KMS-11 (cell line): Measurements from ENCODE around the gene HPDL.
A peak's percentile ranks its signal among the peaks of the same experiment; 100 is the strongest.

ENCODE experiments used
- H2AFZ ChIP-seq: fragments of 200-600 bp; sonication (generic); 2 replicates; pipeline ENCODE4 v1.6.1; 2016; ENCODE audit warnings: antibody characterized with exemption, mixed run types, low read depth
- H3K27ac ChIP-seq: fragments of 200-600 bp; sonication (generic); 2 replicates; pipeline ENCODE4 v1.6.1; 2016; ENCODE audit warnings: mild to moderate bottlenecking, mixed run types
- H3K27me3 ChIP-seq: fragments of 200-600 bp; sonication (generic); 2 replicates; pipeline ENCODE4 v1.6.1; 2017; ENCODE audit warnings: mild to moderate bottlenecking, low read depth, mixed run types, moderate library complexity; ENCODE audit not compliant: insufficient read depth
- H3K36me3 ChIP-seq: fragments of 200-600 bp; sonication (generic); 2 replicates; pipeline ENCODE4 v1.6.1; 2017; ENCODE audit warnings: mild to moderate bottlenecking, mixed run types; ENCODE audit not compliant: insufficient read depth
- H3K4me1 ChIP-seq: fragments of 200-600 bp; sonication (generic); 2 replicates; pipeline ENCODE4 v1.6.1; 2016; ENCODE audit warnings: mild to moderate bottlenecking, low read depth, mixed run types; ENCODE audit not compliant: poor library complexity, severe bottlenecking
- H3K4me2 ChIP-seq: fragments of 200-600 bp; sonication (generic); 2 replicates; pipeline ENCODE4 v1.7.0; 2016; ENCODE audit warnings: mild to moderate bottlenecking, mixed run types
- H3K4me3 ChIP-seq: fragments of 200-600 bp; sonication (generic); IDR thresholded peaks from 2 replicates; pipeline ENCODE4 v1.6.1; 2017; ENCODE audit warnings: low read depth, low read length, mixed read lengths; ENCODE audit not compliant: insufficient read depth
- H3K79me2 ChIP-seq: fragments of 200-600 bp; sonication (generic); 2 replicates; pipeline ENCODE4 v1.6.1; 2016; ENCODE audit warnings: low read depth, mixed run types; ENCODE audit not compliant: insufficient read depth
- H3K9ac ChIP-seq: fragments of 200-600 bp; sonication (generic); 2 replicates; pipeline ENCODE4 v1.6.1; 2016; ENCODE audit warnings: mild to moderate bottlenecking, mixed run types
- H4K20me1 ChIP-seq: fragments of 200-600 bp; sonication (generic); 2 replicates; pipeline ENCODE4 v1.6.1; 2016; ENCODE audit warnings: mild to moderate bottlenecking, mixed run types; ENCODE audit not compliant: insufficient read depth
- TF ChIP-seq, protein P1 (sequence below): fragments of 200-600 bp; sonication (generic); conservative IDR thresholded peaks from 2 replicates; pipeline ENCODE4 v1.6.1; 2017; ENCODE audit warnings: low read depth, mild to moderate bottlenecking, antibody characterized with exemption, low read length, moderate library complexity, mixed read lengths

Gene HPDL

DNA sequence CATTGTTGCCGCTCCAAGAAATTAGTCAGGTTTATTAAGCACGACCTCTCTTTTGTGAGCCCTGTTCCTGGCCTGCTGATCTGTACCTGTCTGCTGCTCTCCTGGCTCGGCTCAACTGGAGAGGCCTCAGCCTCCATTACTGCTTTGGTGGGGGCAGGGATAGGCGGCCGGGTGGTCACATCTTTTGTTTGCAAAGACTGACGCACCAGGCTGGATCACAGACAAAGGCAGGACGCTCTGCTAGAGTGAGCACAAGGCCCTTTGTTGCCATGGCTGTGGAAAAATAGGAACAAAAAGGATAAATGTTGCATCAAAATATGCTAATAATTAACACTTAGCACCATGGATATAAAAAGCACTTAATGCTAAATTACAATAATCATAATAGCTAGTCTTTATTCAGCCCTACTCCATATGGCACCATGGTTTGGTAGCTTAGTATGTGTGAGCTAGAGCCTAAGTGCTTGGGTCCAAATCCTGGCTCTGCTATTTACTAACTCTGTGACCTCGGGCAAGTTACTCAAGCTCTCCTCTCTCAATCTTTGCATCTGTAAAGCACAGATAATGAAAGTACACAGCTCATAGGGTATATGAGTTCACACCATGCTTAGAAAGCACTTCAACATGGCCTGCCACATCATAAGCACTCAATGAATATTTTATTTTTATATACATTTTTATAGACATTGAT, 28.9 kb upstream of the HPDL start:
- H4K20me1 ChIP-seq, result no peaks in the 10 kb centered on the region
- no peaks in the 10 kb centered on the region for H3K36me3 ChIP-seq
- H3K79me2 ChIP-seq, result no peaks in the 10 kb centered on the region
- H2AFZ ChIP-seq, result no peak overlapping the region
- H3K4me1 ChIP-seq, result peaks cover 14% of the 10 kb centered on the region
- H3K4me2 ChIP-seq, result no peak overlapping the region
- no peak overlapping the region for H3K27ac ChIP-seq
- H3K9ac ChIP-seq, result no peak overlapping the region
- H3K27me3 ChIP-seq, result no peaks in the 10 kb centered on the region
- TF ChIP-seq, protein P1, sequence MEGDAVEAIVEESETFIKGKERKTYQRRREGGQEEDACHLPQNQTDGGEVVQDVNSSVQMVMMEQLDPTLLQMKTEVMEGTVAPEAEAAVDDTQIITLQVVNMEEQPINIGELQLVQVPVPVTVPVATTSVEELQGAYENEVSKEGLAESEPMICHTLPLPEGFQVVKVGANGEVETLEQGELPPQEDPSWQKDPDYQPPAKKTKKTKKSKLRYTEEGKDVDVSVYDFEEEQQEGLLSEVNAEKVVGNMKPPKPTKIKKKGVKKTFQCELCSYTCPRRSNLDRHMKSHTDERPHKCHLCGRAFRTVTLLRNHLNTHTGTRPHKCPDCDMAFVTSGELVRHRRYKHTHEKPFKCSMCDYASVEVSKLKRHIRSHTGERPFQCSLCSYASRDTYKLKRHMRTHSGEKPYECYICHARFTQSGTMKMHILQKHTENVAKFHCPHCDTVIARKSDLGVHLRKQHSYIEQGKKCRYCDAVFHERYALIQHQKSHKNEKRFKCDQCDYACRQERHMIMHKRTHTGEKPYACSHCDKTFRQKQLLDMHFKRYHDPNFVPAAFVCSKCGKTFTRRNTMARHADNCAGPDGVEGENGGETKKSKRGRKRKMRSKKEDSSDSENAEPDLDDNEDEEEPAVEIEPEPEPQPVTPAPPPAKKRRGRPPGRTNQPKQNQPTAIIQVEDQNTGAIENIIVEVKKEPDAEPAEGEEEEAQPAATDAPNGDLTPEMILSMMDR, result no peak
- no peak overlapping the region for H3K4me3 ChIP-seq

DNA sequence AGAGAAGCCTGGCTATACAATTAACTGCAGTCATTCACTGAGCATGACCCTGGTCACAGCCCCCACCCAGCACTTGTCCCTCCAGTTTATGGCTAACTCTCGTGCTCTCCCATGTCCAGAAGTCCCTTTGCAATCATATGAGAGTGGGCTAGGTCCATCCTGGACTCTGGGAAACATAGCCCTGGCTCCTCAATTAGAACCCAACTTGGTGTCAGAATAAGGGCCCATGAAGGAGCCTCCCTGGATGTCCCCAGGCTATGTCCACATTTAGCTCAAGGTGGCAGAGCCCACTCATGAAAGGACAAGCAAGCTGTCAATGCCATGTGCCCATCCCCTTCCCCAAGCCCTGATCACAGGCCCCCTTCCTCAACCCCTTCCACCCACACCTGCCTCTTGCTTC, 27.4 kb upstream of the HPDL start:
- TF ChIP-seq, protein P1, result no peak
- no peak overlapping the region for H3K9ac ChIP-seq
- no peaks in the 10 kb centered on the region for H4K20me1 ChIP-seq
- H3K79me2 ChIP-seq, result no peaks in the 10 kb centered on the region
- H3K4me3 ChIP-seq, result no peak overlapping the region
- H3K27me3 ChIP-seq, result no peaks in the 10 kb centered on the region
- peaks cover 15% of the 10 kb centered on the region for H3K4me1 ChIP-seq
- H3K4me2 ChIP-seq, result no peak overlapping the region
- no peaks in the 10 kb centered on the region for H3K36me3 ChIP-seq
- no peak overlapping the region for H3K27ac ChIP-seq
- no peak overlapping the region for H2AFZ ChIP-seq

DNA sequence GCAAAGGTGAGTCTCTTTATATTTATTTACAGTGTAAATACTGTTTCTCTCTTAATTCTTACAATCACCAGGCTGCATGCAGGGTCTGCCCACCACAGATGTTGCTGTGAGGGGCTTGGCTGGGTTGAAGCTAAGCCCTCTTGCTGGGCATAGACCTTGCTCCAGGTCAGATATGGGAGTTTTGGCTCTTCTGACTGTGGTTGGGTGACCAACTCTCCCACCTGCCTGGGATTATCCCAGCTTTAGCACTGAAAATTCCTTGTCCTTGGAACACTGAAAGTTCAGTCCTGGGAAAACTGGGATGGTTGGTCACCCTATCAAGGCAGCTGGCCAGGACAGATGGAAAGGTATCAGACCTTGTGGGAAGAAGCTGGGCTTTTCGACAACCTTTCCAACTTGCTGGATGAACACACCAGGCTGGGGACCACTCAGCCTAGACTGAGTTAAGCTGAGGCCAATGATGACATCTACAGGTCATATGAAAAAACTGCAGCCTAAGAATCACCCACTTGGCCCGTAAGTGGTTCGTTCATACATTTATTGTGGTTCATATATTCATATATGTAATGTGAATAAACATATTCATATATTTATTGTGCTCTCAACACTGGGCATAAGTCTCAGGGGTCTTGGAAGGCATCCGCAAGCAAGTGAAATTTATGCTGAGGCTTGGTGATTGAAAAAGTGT, 26.6 kb upstream of the HPDL start:
- no peak overlapping the region for H2AFZ ChIP-seq
- TF ChIP-seq, protein P1, result peak; percentile 82
- no peak overlapping the region for H3K4me2 ChIP-seq

DNA sequence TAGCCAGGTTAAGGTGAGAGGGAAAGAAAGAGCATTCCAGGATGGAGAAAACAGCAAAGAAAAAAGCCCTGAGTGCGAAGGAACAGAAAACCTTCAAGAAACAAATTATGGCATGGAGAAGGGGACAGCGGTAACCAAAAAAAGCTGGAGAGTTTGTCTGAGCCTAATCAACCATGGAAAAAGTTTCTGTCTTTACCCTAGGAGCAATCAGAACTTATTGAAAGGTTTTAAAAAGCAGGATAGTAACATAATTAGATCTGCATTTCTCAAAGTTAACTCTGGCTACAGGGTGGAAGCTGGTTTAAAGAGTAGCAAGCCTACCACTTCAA, 26.1 kb upstream of the HPDL start:
- no peak overlapping the region for H3K9ac ChIP-seq
- no peaks in the 10 kb centered on the region for H3K27me3 ChIP-seq
- no peaks in the 10 kb centered on the region for H3K36me3 ChIP-seq
- peaks cover 24% of the 10 kb centered on the region for H3K4me1 ChIP-seq
- H4K20me1 ChIP-seq, result no peaks in the 10 kb centered on the region
- no peak overlapping the region for H2AFZ ChIP-seq
- TF ChIP-seq, protein P1, result no peak
- H3K79me2 ChIP-seq, result no peaks in the 10 kb centered on the region
- no peak overlapping the region for H3K4me2 ChIP-seq
- no peak overlapping the region for H3K27ac ChIP-seq
- H3K4me3 ChIP-seq, result no peak overlapping the region

More for the DNA sequence above, 26.6 kb upstream of the HPDL start:
- Histone ChIP-seq H3K79me2 (no peaks in the 10 kb centered on the region), H3K36me3 (no peaks in the 10 kb centered on the region), H3K27me3 (no peaks in the 10 kb centered on the region), H4K20me1 (no peaks in the 10 kb centered on the region), H3K9ac (no peak overlapping the region), H3K27ac (no peak overlapping the region), H3K4me1 (peaks cover 24% of the 10 kb centered on the region), H3K4me3 (no peak overlapping the region)
